IMR-90 (cell line): ENCODE measurements around the gene TOR1A. TPM values are rescaled to one million over a fixed set of nuclear protein-coding genes. Genes with fewer than 3 reads are reported as not detected.

ENCODE experiments used
- ATAC-seq: fragments of 200-7000 bp; cut with Tn5 transposase; 2 replicates; pipeline ENCODE4 v1.9.1; 2020; ENCODE audit warnings: low read depth, mild to moderate bottlenecking, moderate library complexity
- BruUV-seq: library from RNA; stranded (reverse); fragments of 400-500 nt; replicated peaks from 2 replicates; lab custom pipeline; 2021; lab: Mats Ljungman, UMichigan
- CTCF ChIA-PET: fragments of 300-600 bp; formaldehyde crosslinking; extraction: SDS; loops from one replicate; lab custom pipeline; 2021; ENCODE audit warnings: antibody characterized with exemption; lab: Yijun Ruan, JAX
- POLR2A ChIA-PET: fragments of 300-600 bp; sonication (Branson Sonifier 250); formaldehyde crosslinking; loops from one replicate; lab custom pipeline; 2022; ENCODE audit warnings: antibody characterized with exemption; ENCODE audit not compliant: unreplicated experiment; lab: Charles Lee
- DNase-seq: peaks from one replicate; pipeline ENCODE4 v3.0.0; 2013
- H2AFZ ChIP-seq: replicated peaks from 2 replicates; pipeline ENCODE3; 2013; ENCODE audit warnings: low read length, mild to moderate bottlenecking; ENCODE audit not compliant: poor library complexity
- H2AK5ac ChIP-seq: 2 replicates; pipeline ENCODE4 v1.6.1; 2013; ENCODE audit warnings: low read depth, low read length, inconsistent platforms
- H2AK9ac ChIP-seq: replicated peaks from 2 replicates; pipeline ENCODE3; 2013; ENCODE audit warnings: mild to moderate bottlenecking, low read depth, low read length, moderate library complexity; ENCODE audit not compliant: poor library complexity
- H2BK120ac ChIP-seq: 2 replicates; pipeline ENCODE4 v1.6.1; 2013; ENCODE audit warnings: low read depth, low read length, inconsistent platforms
- H2BK15ac ChIP-seq: 3 replicates; pipeline ENCODE4 v1.6.1; 2013; ENCODE audit warnings: low read depth, low read length, inconsistent platforms
- H2BK20ac ChIP-seq: 2 replicates; pipeline ENCODE4 v1.6.1; 2013; ENCODE audit warnings: low read depth, mild to moderate bottlenecking, inconsistent platforms, low read length, moderate library complexity
- H2BK5ac ChIP-seq: 2 replicates; pipeline ENCODE4 v1.6.1; 2013; ENCODE audit warnings: mild to moderate bottlenecking, low read depth, low read length, inconsistent platforms; ENCODE audit not compliant: poor library complexity, severe bottlenecking
- H3K14ac ChIP-seq: replicated peaks from 2 replicates; pipeline ENCODE4 v1.6.1; 2013; ENCODE audit warnings: low read depth, low read length, inconsistent platforms
- H3K18ac ChIP-seq: 2 replicates; pipeline ENCODE4 v1.6.1; 2013; ENCODE audit warnings: low read depth, low read length, control low read depth
- H3K23ac ChIP-seq: 2 replicates; pipeline ENCODE4 v1.6.1; 2013; ENCODE audit warnings: low read depth, low read length, inconsistent platforms
- H3K27ac ChIP-seq: 2 replicates; pipeline ENCODE4 v1.5.1; 2013; ENCODE audit warnings: mild to moderate bottlenecking, control low read depth, low read length; ENCODE audit not compliant: insufficient read depth
- H3K27me3 ChIP-seq: 2 replicates; pipeline ENCODE4 v1.6.1; 2013; ENCODE audit warnings: low read length; ENCODE audit not compliant: control insufficient read depth, insufficient read depth
- H3K36me3 ChIP-seq: 2 replicates; pipeline ENCODE4 v1.6.1; 2013; ENCODE audit warnings: low read length, mixed read lengths; ENCODE audit not compliant: control insufficient read depth, insufficient read depth
- H3K4ac ChIP-seq: 2 replicates; pipeline ENCODE4 v1.6.1; 2013; ENCODE audit warnings: low read depth, low read length, inconsistent platforms
- H3K4me1 ChIP-seq: 2 replicates; pipeline ENCODE4 v1.6.1; 2013; ENCODE audit warnings: low read length, mixed read lengths; ENCODE audit not compliant: control insufficient read depth, insufficient read depth
- H3K4me2 ChIP-seq: 2 replicates; pipeline ENCODE4 v1.6.1; 2013; ENCODE audit warnings: low read depth, mild to moderate bottlenecking, control low read depth, low read length, moderate library complexity
- H3K4me3 ChIP-seq: 2 replicates; pipeline ENCODE4 v1.5.1; 2013; ENCODE audit warnings: low read depth, mild to moderate bottlenecking, control low read depth, low read length, moderate library complexity; ENCODE audit not compliant: insufficient read depth
- H3K56ac ChIP-seq: 2 replicates; pipeline ENCODE4 v1.6.1; 2013; ENCODE audit warnings: low read length, inconsistent platforms; ENCODE audit not compliant: insufficient read depth; ENCODE audit errors: extremely low read depth
- H3K79me1 ChIP-seq, 2 experiments: 2 replicates each; pipeline ENCODE4 v1.6.1; 2013; ENCODE audit warnings: low read length in 2 of 2, inconsistent platforms in 1 of 2, low read depth in 1 of 2
- H3K9ac ChIP-seq: 2 replicates; pipeline ENCODE4 v1.6.1; 2013; ENCODE audit warnings: low read depth, low read length, control low read depth
- H3K9me1 ChIP-seq: 2 replicates; pipeline ENCODE4 v1.6.1; 2013; ENCODE audit warnings: low read length, inconsistent platforms; ENCODE audit not compliant: insufficient read depth
- H3K9me3 ChIP-seq: 2 replicates; pipeline ENCODE4 v1.6.1; 2013; ENCODE audit warnings: low read length; ENCODE audit not compliant: control insufficient read depth, insufficient read depth
- H4K20me1 ChIP-seq: 2 replicates; pipeline ENCODE4 v1.6.1; 2013; ENCODE audit warnings: low read length, inconsistent platforms; ENCODE audit not compliant: insufficient read depth
- H4K5ac ChIP-seq: 2 replicates; pipeline ENCODE4 v1.6.1; 2013; ENCODE audit warnings: mild to moderate bottlenecking, low read depth, low read length, control low read depth
- H4K8ac ChIP-seq, 2 experiments: 2 replicates each; pipeline ENCODE4 v1.6.1; 2013; ENCODE audit warnings: low read depth in 2 of 2, low read length in 2 of 2, control low read depth in 1 of 2, inconsistent platforms in 1 of 2
- H4K91ac ChIP-seq: 2 replicates; pipeline ENCODE4 v1.6.1; 2013; ENCODE audit warnings: low read depth, low read length, inconsistent platforms; ENCODE audit not compliant: insufficient read depth
- BHLHE40 ChIP-seq: fragments of 150-350 bp; IDR thresholded peaks from 2 replicates; pipeline ENCODE4 v1.6.1; 2016; ENCODE audit warnings: mild to moderate bottlenecking, low read depth, low read length
- CEBPB ChIP-seq: IDR thresholded peaks from 2 replicates; pipeline ENCODE4 v1.6.1; 2012; ENCODE audit warnings: low read depth, low read length, improper control_type of control experiment
- MXI1 ChIP-seq: IDR thresholded peaks from 2 replicates; pipeline ENCODE4 v1.6.1; 2012; ENCODE audit warnings: low read depth, mild to moderate bottlenecking, low read length, moderate library complexity, borderline replicate concordance
- RCOR1 ChIP-seq: IDR thresholded peaks from 2 replicates; pipeline ENCODE4 v1.6.1; 2012; ENCODE audit warnings: mild to moderate bottlenecking, low read length, improper control_type of control experiment; ENCODE audit not compliant: insufficient replicate concordance
- RFX5 ChIP-seq: IDR thresholded peaks from 2 replicates; pipeline ENCODE4 v1.8.0; 2012; ENCODE audit warnings: low read depth, mild to moderate bottlenecking, low read length, moderate library complexity
- SMC3 ChIP-seq: fragments of 150-350 bp; IDR thresholded peaks from 2 replicates; pipeline ENCODE4 v1.6.1; 2016; ENCODE audit warnings: low read depth, mild to moderate bottlenecking, antibody characterized with exemption, low read length, moderate library complexity
- WGBS, 2 experiments: methylation state at CpG; one replicate each; pipeline versions ENCODE4 v1.1.5 to v1.1.7; 2013; ENCODE audit warnings: missing lambda C conversion rate in 2 of 2; ENCODE audit not compliant: insufficient read length in 1 of 2; ENCODE audit errors: extremely low coverage in 2 of 2; 5-methylcytosine and 5-hydroxymethylcytosine counted together
- dilution Hi-C: fragments of 300-500 bp; cut with HindIII; formaldehyde crosslinking; loops from one replicate; pipeline ENCODE4 v1.14.3; 2018; ENCODE audit warnings: low sequenced_read_pairs; ENCODE audit not compliant: unreplicated experiment
- in situ Hi-C: fragments of 300-500 bp; cut with MboI; formaldehyde crosslinking; loops from 3 replicates; pipeline ENCODE4 v1.14.3; 2019; ENCODE audit warnings: low sequenced_read_pairs, inconsistent platforms, mixed read lengths
- intact Hi-C: fragments of 100-400 bp; cut with micrococcal nuclease; formaldehyde crosslinking; loops from 2 replicates; pipeline ENCODE4 v1.10.0; 2022
- polyA plus RNA-seq, 3 experiments: library from polyadenylated mRNA; depleted of rRNA; stranded (reverse); fragments of >200 nt; gene quantifications; 2 replicates each; pipeline ENCODE4 v1.2.3, GENCODE V29; 2012; ENCODE audit warnings: low replicate concordance in 1 of 3
- total RNA-seq: library from RNA; depleted of rRNA; stranded (reverse); fragments of >200 nt; gene quantifications from 2 replicates; pipeline ENCODE4 v1.2.3, GENCODE V29; 2012
- TF ChIP-seq, protein P1 (sequence below): conservative IDR thresholded peaks from 2 replicates; pipeline ENCODE4 v1.5.1; 2012; ENCODE audit warnings: mild to moderate bottlenecking, low read depth, low read length, improper control_type of control experiment
- TF ChIP-seq, protein P2 (sequence below): fragments of 150-350 bp; IDR thresholded peaks from 2 replicates; pipeline ENCODE4 v1.6.1; 2017; ENCODE audit warnings: mild to moderate bottlenecking, antibody characterized with exemption, low read length, low read depth

TOR1A gene
- total and polyA plus RNA-seq, 2 of the 4 experiments (the other 2 are of a cell fraction): 27.1 to 74.2 TPM

DNA sequence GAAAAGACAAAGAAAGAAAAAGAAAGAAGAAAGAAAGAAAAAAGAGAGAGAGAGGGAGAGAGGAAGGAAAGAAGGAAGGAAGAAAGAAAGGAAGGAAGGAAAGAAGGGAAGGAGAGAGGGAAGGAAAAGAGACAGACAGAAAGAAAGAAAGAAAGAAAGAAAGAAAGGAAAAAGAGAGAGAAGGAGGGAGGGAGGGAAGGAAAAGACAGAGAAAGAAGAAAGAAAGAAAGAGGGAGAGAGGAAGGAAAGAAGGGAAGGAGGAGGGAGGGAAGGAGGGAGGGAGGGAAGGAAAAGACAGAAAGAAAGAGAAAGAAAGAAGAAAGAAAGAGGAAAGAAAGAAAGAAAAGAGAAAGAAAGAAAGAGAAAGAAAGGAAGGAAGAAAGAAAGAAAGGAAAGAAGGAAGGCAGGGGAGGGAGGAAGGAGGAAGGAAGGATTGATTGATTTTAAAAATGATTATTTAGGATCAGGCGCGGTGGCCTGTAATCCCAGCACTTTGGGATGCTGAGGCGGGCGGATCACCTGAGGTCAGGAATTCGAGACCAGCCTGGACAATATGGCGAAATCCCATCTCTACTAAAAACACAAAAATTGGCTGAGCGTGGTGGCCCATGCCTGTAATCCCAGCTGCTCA is 44.3 kb downstream of the TOR1A start:
- H3K27ac ChIP-seq: no peak overlapping the region
- H4K5ac ChIP-seq: no peak overlapping the region
- dilution Hi-C loops: no loop called here
- TF ChIP-seq CEBPB (no peak), BHLHE40 (no peak), SMC3 (no peak), MXI1 (no peak), RCOR1 (no peak), RFX5 (no peak)
- TF ChIP-seq, protein P1, sequence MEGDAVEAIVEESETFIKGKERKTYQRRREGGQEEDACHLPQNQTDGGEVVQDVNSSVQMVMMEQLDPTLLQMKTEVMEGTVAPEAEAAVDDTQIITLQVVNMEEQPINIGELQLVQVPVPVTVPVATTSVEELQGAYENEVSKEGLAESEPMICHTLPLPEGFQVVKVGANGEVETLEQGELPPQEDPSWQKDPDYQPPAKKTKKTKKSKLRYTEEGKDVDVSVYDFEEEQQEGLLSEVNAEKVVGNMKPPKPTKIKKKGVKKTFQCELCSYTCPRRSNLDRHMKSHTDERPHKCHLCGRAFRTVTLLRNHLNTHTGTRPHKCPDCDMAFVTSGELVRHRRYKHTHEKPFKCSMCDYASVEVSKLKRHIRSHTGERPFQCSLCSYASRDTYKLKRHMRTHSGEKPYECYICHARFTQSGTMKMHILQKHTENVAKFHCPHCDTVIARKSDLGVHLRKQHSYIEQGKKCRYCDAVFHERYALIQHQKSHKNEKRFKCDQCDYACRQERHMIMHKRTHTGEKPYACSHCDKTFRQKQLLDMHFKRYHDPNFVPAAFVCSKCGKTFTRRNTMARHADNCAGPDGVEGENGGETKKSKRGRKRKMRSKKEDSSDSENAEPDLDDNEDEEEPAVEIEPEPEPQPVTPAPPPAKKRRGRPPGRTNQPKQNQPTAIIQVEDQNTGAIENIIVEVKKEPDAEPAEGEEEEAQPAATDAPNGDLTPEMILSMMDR: no peak
- TF ChIP-seq, protein P2, sequence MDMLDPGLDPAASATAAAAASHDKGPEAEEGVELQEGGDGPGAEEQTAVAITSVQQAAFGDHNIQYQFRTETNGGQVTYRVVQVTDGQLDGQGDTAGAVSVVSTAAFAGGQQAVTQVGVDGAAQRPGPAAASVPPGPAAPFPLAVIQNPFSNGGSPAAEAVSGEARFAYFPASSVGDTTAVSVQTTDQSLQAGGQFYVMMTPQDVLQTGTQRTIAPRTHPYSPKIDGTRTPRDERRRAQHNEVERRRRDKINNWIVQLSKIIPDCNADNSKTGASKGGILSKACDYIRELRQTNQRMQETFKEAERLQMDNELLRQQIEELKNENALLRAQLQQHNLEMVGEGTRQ: no peak
- H3K9ac ChIP-seq: no peak overlapping the region
- no peak overlapping the region for H3K56ac ChIP-seq
- H3K4me2 ChIP-seq: no peak overlapping the region
- H3K18ac ChIP-seq: no peak overlapping the region
- POLR2A ChIA-PET: no interaction called here
- no peak overlapping the region for H3K23ac ChIP-seq
- no peaks in the 10 kb centered on the region for H3K36me3 ChIP-seq
- intact Hi-C loops: loop anchor here (5.0 kb wide), 1 partner anchor 642 kb away; no protein-coding TSS in a partner anchor
- H2BK15ac ChIP-seq: no peak overlapping the region
- no peaks in the 10 kb centered on the region for H4K20me1 ChIP-seq
- BruUV-seq: no TSS peak
- no peaks in the 10 kb centered on the region for H3K27me3 ChIP-seq
- H2AK5ac ChIP-seq: no peak overlapping the region
- peak overlapping the region; percentile 33; the same call in 1 of the 2 replicates for H2BK120ac ChIP-seq
- H3K79me1 ChIP-seq: no peaks in the 10 kb centered on the region
- H3K9me1 ChIP-seq: peaks cover 23% of the 10 kb centered on the region
- H2BK5ac ChIP-seq: no peak overlapping the region
- H3K4me3 ChIP-seq: no peak overlapping the region
- H4K8ac ChIP-seq: no peak overlapping the region
- no peak overlapping the region for H3K14ac ChIP-seq
- no peak overlapping the region for H3K4ac ChIP-seq
- WGBS, 2 experiments: no CpG with 5 or more reads among the region's 7 CpGs
- H3K4me1 ChIP-seq: peaks cover 18% of the 10 kb centered on the region
- no peaks in the 10 kb centered on the region for H3K9me3 ChIP-seq
- H2BK20ac ChIP-seq: no peak overlapping the region
- H2AFZ ChIP-seq: no peak overlapping the region
- DNase-seq: no peak
- ATAC-seq: no peak
- no peak overlapping the region for H4K91ac ChIP-seq
- H2AK9ac ChIP-seq: no peak overlapping the region
- in situ Hi-C loops: loop anchor here (5.0 kb wide), 3 partner anchors 42 to 647 kb away; no protein-coding TSS in a partner anchor
- CTCF ChIA-PET: no interaction called here
